PC-3 (cell line): Measurements from ENCODE around the gene RSPH6A. TPM values are rescaled to one million over a fixed set of nuclear protein-coding genes. Genes with fewer than 3 reads are reported as not detected.

Experiments
- ATAC-seq: fragments of 200-7000 bp; cut with Tn5 transposase; 2 replicates; pipeline ENCODE4 v1.9.1; 2020; ENCODE audit warnings: mild to moderate bottlenecking, moderate library complexity
- BruUV-seq: library from RNA; stranded (reverse); fragments of 400-500 nt; replicated peaks from 2 replicates; lab custom pipeline; 2021; lab: Mats Ljungman, UMichigan
- CTCF ChIA-PET: fragments of 300-600 bp; sonication (Branson Sonifier 250); formaldehyde crosslinking; loops from one replicate; lab custom pipeline; 2022; ENCODE audit warnings: antibody characterized with exemption; lab: Charles Lee
- POLR2A ChIA-PET: fragments of 300-600 bp; sonication (Branson Sonifier 250); formaldehyde crosslinking; loops from one replicate; lab custom pipeline; 2022; ENCODE audit warnings: antibody characterized with exemption; ENCODE audit not compliant: unreplicated experiment; lab: Charles Lee
- DNase-seq: peaks from one replicate; pipeline ENCODE4 v3.0.0-alpha.2; 2015
- H2AFZ ChIP-seq: fragments of 300-600 bp; sonication (generic); 2 replicates; pipeline ENCODE4 v1.6.0; 2016; ENCODE audit warnings: antibody characterized with exemption, low read length
- H3F3A ChIP-seq: fragments of 300-600 bp; sonication (generic); one replicate; pipeline ENCODE4 v1.6.0; 2017; ENCODE audit warnings: antibody characterized with exemption, low read length, control low read depth, mild to moderate bottlenecking; ENCODE audit not compliant: unreplicated experiment
- H3K27ac ChIP-seq: fragments of 300-600 bp; sonication (generic); 2 replicates; pipeline ENCODE4 v1.5.1; 2016; ENCODE audit warnings: mild to moderate bottlenecking, low read length
- H3K27me3 ChIP-seq: fragments of 300-600 bp; sonication (generic); 2 replicates; pipeline ENCODE4 v1.6.1; 2016; ENCODE audit warnings: low read length, mixed read lengths
- H3K36me3 ChIP-seq: fragments of 300-600 bp; sonication (generic); 2 replicates; pipeline ENCODE4 v1.6.1; 2016; ENCODE audit warnings: low read depth, mixed run types, low read length, mixed read lengths
- H3K4me1 ChIP-seq: fragments of 300-600 bp; sonication (generic); 2 replicates; pipeline ENCODE4 v1.5.1; 2016; ENCODE audit warnings: low read length; ENCODE audit not compliant: insufficient read depth
- H3K4me2 ChIP-seq: fragments of 300-600 bp; sonication (generic); 2 replicates; pipeline ENCODE4 v1.6.0; 2016; ENCODE audit warnings: low read length
- H3K4me3 ChIP-seq: fragments of 300-600 bp; sonication (generic); 2 replicates; pipeline ENCODE4 v1.5.1; 2016; ENCODE audit warnings: mild to moderate bottlenecking, low read length, mixed read lengths
- H3K79me2 ChIP-seq: fragments of 300-600 bp; sonication (generic); 2 replicates; pipeline ENCODE4 v1.6.1; 2017; ENCODE audit warnings: low read length, mixed read lengths
- H3K9ac ChIP-seq: fragments of 300-600 bp; sonication (generic); 2 replicates; pipeline ENCODE4 v1.6.0; 2016; ENCODE audit warnings: mild to moderate bottlenecking, low read length
- H3K9me2 ChIP-seq: fragments of 300-600 bp; sonication (generic); replicated peaks from 2 replicates; pipeline ENCODE4 v1.6.1; 2016; ENCODE audit warnings: mixed run types, low read length, mixed read lengths
- H3K9me3 ChIP-seq: fragments of 300-600 bp; sonication (generic); 2 replicates; pipeline ENCODE4 v1.6.1; 2016; ENCODE audit warnings: low read length, mixed read lengths
- H4K20me1 ChIP-seq: fragments of 300-600 bp; sonication (generic); 2 replicates; pipeline ENCODE4 v1.6.1; 2016; ENCODE audit warnings: low read length, mixed read lengths
- EZH2 ChIP-seq: fragments of 300-600 bp; sonication (generic); IDR thresholded peaks from one replicate; pipeline ENCODE4 v1.6.1; 2017; ENCODE audit warnings: antibody characterized with exemption, mild to moderate bottlenecking, low read length; ENCODE audit not compliant: unreplicated experiment
- EZH2phosphoT487 ChIP-seq: fragments of 300-600 bp; sonication (generic); IDR thresholded peaks from 2 replicates; pipeline ENCODE4 v1.6.1; 2018; ENCODE audit warnings: mild to moderate bottlenecking, antibody characterized with exemption, low read length, borderline replicate concordance
- intact Hi-C: fragments of 100-400 bp; cut with micrococcal nuclease; formaldehyde crosslinking; loops from 2 replicates; pipeline ENCODE4 v1.9.0; 2023
- total RNA-seq: library from RNA; depleted of rRNA; stranded (reverse); fragments of >200 nt; gene quantifications from 2 replicates; pipeline ENCODE4 v1.2.3, GENCODE V29; 2014
- TF ChIP-seq, protein P1 (sequence below): fragments of 300-600 bp; sonication (generic); conservative IDR thresholded peaks from 2 replicates; pipeline ENCODE4 v1.5.1; 2017; ENCODE audit warnings: antibody characterized with exemption, low read depth, mild to moderate bottlenecking, low read length

Gene RSPH6A
- total RNA-seq, 1 experiment from 2014 or later, result not detected

DNA sequence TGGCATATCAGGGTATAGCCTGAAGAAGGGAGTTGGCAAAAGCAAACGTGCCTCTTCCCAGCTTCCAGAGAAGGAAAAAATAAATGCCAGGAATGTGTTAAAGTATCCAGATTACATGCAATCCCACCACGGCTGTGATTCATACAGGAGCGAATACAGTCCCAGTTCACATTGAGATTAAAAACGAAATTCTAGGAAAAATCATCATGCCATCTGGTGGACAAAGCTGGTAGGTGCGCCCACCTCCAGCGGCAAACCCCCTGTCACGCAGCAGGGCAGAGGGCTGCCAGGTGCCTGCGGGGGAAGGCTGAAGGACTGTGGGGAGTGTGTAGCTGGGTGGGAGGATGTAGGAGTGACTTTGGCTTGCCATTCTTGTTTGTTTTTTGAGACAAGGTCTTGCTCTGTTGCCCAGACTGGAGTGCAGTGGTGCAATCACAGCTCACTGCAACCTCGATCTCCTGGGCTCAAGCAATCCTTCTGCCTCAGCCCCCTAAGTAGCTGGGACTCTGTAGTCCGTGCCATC, 16.1 kb downstream of the RSPH6A start:
- CTCF ChIA-PET, result interaction anchor here (0.6 to 1.8 kb wide), 4 partner anchors 10 to 686 kb away, joined by 3 to 18 read pairs (median 11); partner anchors contain the start of genes DMPK and SIX5
- no peaks in the 10 kb centered on the region for H3F3A ChIP-seq
- H3K4me3 ChIP-seq, result no peak overlapping the region
- H2AFZ ChIP-seq, result peak overlapping the region; percentile 38; the same call in 1 of the 2 replicates
- no peaks in the 10 kb centered on the region for H3K79me2 ChIP-seq
- TF ChIP-seq, protein P1, sequence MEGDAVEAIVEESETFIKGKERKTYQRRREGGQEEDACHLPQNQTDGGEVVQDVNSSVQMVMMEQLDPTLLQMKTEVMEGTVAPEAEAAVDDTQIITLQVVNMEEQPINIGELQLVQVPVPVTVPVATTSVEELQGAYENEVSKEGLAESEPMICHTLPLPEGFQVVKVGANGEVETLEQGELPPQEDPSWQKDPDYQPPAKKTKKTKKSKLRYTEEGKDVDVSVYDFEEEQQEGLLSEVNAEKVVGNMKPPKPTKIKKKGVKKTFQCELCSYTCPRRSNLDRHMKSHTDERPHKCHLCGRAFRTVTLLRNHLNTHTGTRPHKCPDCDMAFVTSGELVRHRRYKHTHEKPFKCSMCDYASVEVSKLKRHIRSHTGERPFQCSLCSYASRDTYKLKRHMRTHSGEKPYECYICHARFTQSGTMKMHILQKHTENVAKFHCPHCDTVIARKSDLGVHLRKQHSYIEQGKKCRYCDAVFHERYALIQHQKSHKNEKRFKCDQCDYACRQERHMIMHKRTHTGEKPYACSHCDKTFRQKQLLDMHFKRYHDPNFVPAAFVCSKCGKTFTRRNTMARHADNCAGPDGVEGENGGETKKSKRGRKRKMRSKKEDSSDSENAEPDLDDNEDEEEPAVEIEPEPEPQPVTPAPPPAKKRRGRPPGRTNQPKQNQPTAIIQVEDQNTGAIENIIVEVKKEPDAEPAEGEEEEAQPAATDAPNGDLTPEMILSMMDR, result peak; percentile 70
- TF ChIP-seq EZH2phosphoT487, result no peak
- H3K9ac ChIP-seq, result no peak overlapping the region
- H4K20me1 ChIP-seq, result no peaks in the 10 kb centered on the region
- ATAC-seq, result peak; percentile 90
- H3K4me1 ChIP-seq, result no peaks in the 10 kb centered on the region
- H3K27ac ChIP-seq, result no peak overlapping the region
- peak overlapping the region; percentile 47 for H3K4me2 ChIP-seq
- POLR2A ChIA-PET, result interaction anchor here (0.6 to 0.7 kb wide), 2 partner anchors 30 to 63 kb away, joined by 3 to 5 read pairs; partner anchors contain the start of gene SIX5
- H3K27me3 ChIP-seq, result no peaks in the 10 kb centered on the region
- H3K9me3 ChIP-seq, result no peaks in the 10 kb centered on the region
- no peaks in the 10 kb centered on the region for H3K9me2 ChIP-seq
- BruUV-seq, result no TSS peak
- intact Hi-C loops, result loop anchor here (1.0 kb wide), 2 partner anchors 18 to 29 kb away; no protein-coding TSS in a partner anchor
- H3K36me3 ChIP-seq, result no peaks in the 10 kb centered on the region
- peak; percentile 65 for DNase-seq

DNA sequence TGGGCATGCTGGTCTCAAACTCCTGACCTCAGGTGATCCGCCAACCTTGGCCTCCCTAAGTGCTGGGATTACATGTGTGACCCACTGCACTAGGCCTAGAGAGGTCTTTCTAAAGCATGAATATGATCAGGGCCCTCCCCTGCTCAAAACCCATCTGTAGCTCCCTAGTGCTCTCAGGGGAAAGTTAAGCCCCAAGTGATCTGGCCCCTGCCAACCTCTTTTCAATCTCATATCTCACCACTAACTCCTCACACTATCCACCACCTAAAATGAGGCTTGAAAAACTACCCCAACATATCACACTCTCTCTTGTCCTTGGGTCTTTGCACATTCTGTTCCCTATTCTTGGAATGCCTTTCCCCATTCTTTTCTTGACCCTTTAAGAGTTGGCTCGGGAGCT, 20.5 kb downstream of the RSPH6A start:
- Histone ChIP-seq H3F3A (no peaks in the 10 kb centered on the region), H3K9me2 (no peaks in the 10 kb centered on the region), H3K36me3 (no peaks in the 10 kb centered on the region), H3K79me2 (peaks cover 16% of the 10 kb centered on the region), H3K4me1 (peaks cover 6% of the 10 kb centered on the region; the same call in 1 of the 2 replicates), H2AFZ (no peak overlapping the region), H3K4me2 (no peak overlapping the region), H3K9me3 (no peaks in the 10 kb centered on the region), H3K27ac (no peak overlapping the region), H3K27me3 (no peaks in the 10 kb centered on the region), H3K9ac (no peak overlapping the region), H4K20me1 (no peaks in the 10 kb centered on the region), H3K4me3 (no peak overlapping the region)
- intact Hi-C loops, result no loop called here
- no peak for DNase-seq
- ChIA-PET POLR2A (no interaction called here), CTCF (no interaction called here)
- no TSS peak for BruUV-seq
- TF ChIP-seq EZH2 (no peak), EZH2phosphoT487 (no peak)
- TF ChIP-seq, protein P1, result no peak
- ATAC-seq, result no peak

DNA sequence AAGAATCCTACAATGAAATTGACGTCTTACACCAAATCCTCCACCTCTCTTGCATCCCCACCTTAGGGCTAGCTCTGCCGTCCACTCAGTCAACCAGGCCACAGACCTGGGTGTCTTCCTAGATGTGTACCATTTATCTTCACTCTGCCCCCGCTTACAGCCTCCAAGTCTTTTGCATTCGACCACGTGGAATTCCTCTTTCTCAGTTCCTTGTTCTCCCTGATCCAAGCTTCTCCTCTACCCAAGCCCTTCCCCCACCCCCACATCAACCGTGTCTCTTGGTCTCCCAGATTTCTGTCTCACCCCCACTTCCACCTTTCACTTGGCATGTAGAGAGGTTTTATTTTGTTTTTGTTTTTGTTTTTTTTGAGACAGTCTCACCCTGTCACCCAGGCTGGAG, 21.2 kb downstream of the RSPH6A start:
- BruUV-seq, result no TSS peak
- DNase-seq (no peak), ATAC-seq (no peak)
- Histone ChIP-seq H3K9me2 (no peaks in the 10 kb centered on the region), H3K9ac (no peak overlapping the region), H3K36me3 (peaks cover 7% of the 10 kb centered on the region; the same call in 1 of the 2 replicates), H3K79me2 (peaks cover 16% of the 10 kb centered on the region), H3K4me1 (peaks cover 6% of the 10 kb centered on the region; the same call in 1 of the 2 replicates), H3K27ac (no peak overlapping the region), H2AFZ (no peak overlapping the region), H3K9me3 (no peaks in the 10 kb centered on the region), H3K4me2 (no peak overlapping the region), H3F3A (no peaks in the 10 kb centered on the region), H3K27me3 (no peaks in the 10 kb centered on the region), H4K20me1 (no peaks in the 10 kb centered on the region), H3K4me3 (no peak overlapping the region)
- intact Hi-C loops, result no loop called here
- TF ChIP-seq EZH2phosphoT487 (no peak), EZH2 (no peak)
- TF ChIP-seq, protein P1, result no peak
- ChIA-PET CTCF (no interaction called here), POLR2A (no interaction called here)
